Cardiac muscle cell (in vitro differentiated cells and primary cell): ENCODE measurements around the gene PCSK4. TPM values are rescaled to one million over a fixed set of nuclear protein-coding genes. Genes with fewer than 3 reads are reported as not detected.

Source experiments
- DNase-seq, 2 donors: peaks; one replicate each; pipeline versions ENCODE4 v3.0.0 to v3.0.0-alpha.2; 2010 to 2017; ENCODE audit warnings: low read depth in 1 of 2, low spot score in 1 of 2
- H3K27ac ChIP-seq: fragments of 200-600 bp; sonication (generic); 2 replicates; pipeline ENCODE4 v1.5.1; 2016
- H3K27me3 ChIP-seq: fragments of 200-600 bp; sonication (generic); 2 replicates; pipeline ENCODE4 v1.6.0; 2016; ENCODE audit warnings: control low read depth
- H3K36me3 ChIP-seq: fragments of 200-600 bp; sonication (generic); 2 replicates; pipeline ENCODE4 v1.5.1; 2016; ENCODE audit warnings: control low read depth
- H3K4me1 ChIP-seq: fragments of 200-600 bp; sonication (generic); 2 replicates; pipeline ENCODE4 v1.8.1; 2017; ENCODE audit warnings: low read depth, mild to moderate bottlenecking, mixed run types
- H3K4me3 ChIP-seq: fragments of 200-600 bp; sonication (generic); 2 replicates; pipeline ENCODE4 v1.5.1; 2016; ENCODE audit warnings: mild to moderate bottlenecking
- H3K9me3 ChIP-seq: fragments of 200-600 bp; sonication (generic); 2 replicates; pipeline ENCODE4 v1.5.1; 2017; ENCODE audit warnings: low read depth, mild to moderate bottlenecking, control low read depth
- polyA plus RNA-seq: library from polyadenylated mRNA; unstranded; fragments of >200 nt; fragmentation: Nextera tagmentation; extraction: Ambion mirVana; gene quantifications from 2 replicates; pipeline ENCODE4 v1.2.1, GENCODE V29; 2016
- total RNA-seq: library from RNA; depleted of rRNA; stranded (reverse); fragments of >200 nt; gene quantifications from 2 replicates; pipeline ENCODE4 v1.2.3, GENCODE V29; 2016
- TF ChIP-seq, protein P1 (sequence below): IDR thresholded peaks from 2 replicates; pipeline ENCODE4 v1.5.1; 2012; ENCODE audit warnings: low read depth, mild to moderate bottlenecking, low read length

PCSK4 gene
- total and polyA plus RNA-seq, 2 experiments from 2014 or later, result 9.6 to 28.6 TPM

DNA sequence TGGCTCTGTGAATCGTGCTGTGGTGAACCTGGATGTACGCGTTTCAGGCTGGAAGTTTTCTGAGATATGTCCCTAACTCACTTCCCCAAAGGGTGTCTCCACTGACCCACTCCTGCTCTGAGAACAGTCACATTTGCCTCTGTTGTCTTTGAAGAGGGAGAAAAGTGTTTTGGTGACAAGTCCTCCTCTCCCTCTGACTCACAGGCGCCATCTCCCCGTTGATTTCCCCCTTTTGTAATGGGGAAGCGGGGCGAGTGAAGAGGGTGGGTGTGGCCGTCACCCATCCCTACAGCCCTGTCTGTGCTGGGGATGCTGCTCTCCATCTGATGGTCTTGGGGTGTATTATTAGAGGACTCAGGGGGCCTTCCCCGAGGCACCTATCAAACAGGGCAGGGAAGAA lies 30.7 kb downstream of the PCSK4 start:
- TF ChIP-seq, protein P1, sequence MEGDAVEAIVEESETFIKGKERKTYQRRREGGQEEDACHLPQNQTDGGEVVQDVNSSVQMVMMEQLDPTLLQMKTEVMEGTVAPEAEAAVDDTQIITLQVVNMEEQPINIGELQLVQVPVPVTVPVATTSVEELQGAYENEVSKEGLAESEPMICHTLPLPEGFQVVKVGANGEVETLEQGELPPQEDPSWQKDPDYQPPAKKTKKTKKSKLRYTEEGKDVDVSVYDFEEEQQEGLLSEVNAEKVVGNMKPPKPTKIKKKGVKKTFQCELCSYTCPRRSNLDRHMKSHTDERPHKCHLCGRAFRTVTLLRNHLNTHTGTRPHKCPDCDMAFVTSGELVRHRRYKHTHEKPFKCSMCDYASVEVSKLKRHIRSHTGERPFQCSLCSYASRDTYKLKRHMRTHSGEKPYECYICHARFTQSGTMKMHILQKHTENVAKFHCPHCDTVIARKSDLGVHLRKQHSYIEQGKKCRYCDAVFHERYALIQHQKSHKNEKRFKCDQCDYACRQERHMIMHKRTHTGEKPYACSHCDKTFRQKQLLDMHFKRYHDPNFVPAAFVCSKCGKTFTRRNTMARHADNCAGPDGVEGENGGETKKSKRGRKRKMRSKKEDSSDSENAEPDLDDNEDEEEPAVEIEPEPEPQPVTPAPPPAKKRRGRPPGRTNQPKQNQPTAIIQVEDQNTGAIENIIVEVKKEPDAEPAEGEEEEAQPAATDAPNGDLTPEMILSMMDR, result no peak
- Histone ChIP-seq H3K4me3 (no peak overlapping the region), H3K9me3 (no peaks in the 10 kb centered on the region), H3K4me1 (no peaks in the 10 kb centered on the region), H3K36me3 (no peaks in the 10 kb centered on the region), H3K27ac (no peak overlapping the region), H3K27me3 (peaks cover 61% of the 10 kb centered on the region)
- no peak for DNase-seq

DNA sequence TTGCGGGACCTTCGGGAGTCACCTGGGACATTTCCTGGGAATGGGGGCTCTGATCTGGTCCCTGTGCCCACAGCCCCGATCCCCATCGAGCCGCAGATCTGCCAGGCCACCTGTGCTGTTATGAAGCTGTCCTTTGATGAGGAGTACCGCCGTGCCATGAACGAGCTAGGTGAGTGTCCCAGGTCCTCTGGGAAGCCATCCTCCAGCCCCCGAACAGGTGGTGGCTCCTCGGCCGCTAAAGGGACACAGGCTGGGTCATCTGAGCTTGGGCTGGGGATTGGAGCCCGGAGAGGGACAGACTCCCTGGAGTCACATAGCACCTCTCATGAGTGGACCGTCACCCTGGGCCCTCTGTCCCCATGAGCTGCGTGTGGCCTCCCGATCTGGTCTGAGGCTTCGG lies 32.3 kb downstream of the PCSK4 start:
- Histone ChIP-seq H3K4me1 (no peaks in the 10 kb centered on the region), H3K36me3 (no peaks in the 10 kb centered on the region), H3K27me3 (peaks cover 66% of the 10 kb centered on the region), H3K27ac (no peak overlapping the region), H3K9me3 (no peaks in the 10 kb centered on the region), H3K4me3 (no peak overlapping the region)
- TF ChIP-seq, protein P1, result no peak
- no peak for DNase-seq

DNA sequence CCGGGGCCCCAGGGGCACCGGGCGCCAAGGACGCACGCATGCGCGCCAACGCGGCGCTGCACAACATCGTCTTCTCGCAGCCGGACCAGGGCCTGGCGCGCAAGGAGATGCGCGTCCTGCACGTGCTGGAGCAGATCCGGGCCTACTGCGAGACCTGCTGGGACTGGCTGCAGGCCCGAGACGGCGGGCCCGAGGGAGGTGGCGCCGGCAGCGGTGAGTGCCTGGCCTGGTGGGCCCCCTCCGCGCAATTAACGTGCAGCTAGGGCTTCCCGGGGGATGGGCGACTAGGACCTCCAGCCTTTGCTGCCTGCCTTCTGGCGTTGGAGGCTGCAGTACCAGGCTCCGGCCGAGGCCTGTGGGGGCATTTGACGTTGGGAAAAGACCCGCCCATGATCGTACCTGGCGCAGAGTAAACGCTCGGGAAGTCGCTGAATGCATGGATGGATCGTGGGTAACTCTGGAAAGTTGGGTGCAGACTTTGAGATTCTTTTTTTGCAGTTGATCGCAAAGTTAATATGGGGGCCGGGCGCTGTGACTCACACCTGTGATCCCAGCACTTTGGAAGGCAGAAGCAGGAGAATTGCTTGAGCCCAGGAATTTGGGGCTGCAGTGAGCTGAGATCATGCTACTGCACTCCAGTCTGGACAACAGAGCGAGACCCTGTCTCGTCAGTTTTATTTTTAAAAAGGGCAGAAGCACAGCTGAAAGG lies 33.0 kb downstream of the PCSK4 start:
- Histone ChIP-seq H3K4me3 (no peak overlapping the region), H3K27me3 (peaks cover 73% of the 10 kb centered on the region), H3K36me3 (no peaks in the 10 kb centered on the region), H3K4me1 (no peaks in the 10 kb centered on the region), H3K9me3 (no peaks in the 10 kb centered on the region), H3K27ac (no peak overlapping the region)
- no peak for DNase-seq
- TF ChIP-seq, protein P1, result no peak

DNA sequence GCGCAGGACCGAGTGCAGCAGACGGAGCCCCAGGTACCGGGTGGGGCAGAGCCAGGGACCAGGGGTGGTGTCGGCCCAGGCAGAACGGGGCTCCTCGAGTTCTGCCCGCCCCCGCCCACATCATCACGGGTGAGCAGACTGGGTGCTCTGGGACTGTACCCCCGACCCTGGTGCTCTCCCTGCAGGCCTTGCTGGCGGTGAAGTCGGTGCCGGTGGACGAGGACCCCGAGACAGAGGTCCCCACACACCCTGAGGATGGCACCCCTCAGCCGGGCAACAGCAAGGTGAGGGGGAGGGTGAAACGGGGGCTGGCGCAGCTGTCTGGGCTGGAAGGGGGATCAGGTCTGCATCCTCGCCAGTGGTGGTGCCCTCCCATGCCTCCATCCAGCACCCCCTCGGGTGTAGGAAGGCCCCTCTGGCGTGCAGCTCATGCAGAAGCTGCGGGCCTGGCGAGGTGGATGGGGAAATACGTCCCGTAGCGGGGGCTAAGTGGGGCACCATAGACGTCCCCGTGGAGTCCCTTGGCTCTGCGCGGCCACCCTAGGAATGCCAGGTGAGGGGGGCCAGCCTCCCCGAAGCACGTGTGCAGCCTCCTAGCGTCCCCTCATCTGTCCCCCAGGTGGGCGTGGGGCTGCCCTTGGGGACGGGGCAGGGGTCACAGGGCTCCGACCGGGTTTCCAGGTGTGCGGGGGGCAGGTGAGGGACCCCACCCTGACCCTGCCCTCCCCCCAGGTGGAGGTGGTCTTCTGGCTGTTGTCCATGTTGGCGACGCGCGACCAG lies 33.8 kb downstream of the PCSK4 start:
- no peak for DNase-seq
- TF ChIP-seq, protein P1, result peak; percentile 1
- Histone ChIP-seq H3K36me3 (no peaks in the 10 kb centered on the region), H3K9me3 (no peaks in the 10 kb centered on the region), H3K4me3 (no peak overlapping the region), H3K27ac (no peak overlapping the region), H3K4me1 (no peaks in the 10 kb centered on the region), H3K27me3 (peaks cover 82% of the 10 kb centered on the region)

DNA sequence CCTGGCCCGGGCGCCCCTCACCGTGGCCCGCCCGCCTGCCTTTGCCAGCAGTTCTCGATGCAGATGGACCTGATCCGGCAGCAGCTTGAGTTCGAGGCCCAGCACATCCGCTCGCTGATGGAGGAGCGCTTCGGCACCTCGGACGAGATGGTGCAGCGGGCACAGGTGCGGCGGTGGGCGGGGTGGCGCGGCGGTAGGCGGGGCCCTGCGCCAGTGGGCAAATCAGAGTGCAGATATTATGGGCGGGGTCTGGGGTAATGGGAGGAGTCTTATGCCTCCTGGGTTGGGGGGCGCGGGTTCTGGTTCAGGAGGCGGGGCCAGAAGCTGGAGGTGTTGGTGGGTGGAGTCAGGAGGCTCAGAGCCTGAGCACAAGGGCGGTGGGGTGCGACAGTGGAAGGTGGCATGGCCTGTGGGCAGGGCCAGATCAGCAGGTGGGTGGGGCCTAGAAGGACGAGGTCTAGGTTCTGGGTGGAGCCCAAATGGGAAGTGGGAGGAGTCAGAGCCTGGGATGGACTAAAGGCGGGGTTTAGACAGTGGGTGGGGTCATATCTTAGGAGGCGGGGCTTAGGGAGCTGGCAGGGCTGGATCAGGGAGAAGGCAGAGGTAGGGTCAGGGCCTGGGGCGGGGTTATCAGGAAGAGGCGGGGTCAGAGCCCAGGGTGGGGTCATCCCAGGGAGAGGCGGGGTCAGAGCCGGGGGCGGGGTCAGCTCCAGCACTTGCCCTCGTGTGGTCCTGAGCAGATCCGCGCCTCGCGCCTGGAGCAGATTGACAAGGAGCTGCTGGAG lies 34.6 kb downstream of the PCSK4 start:
- H3K27me3 ChIP-seq, result peaks cover 90% of the 10 kb centered on the region
- TF ChIP-seq, protein P1, result no peak
- H3K36me3 ChIP-seq, result no peaks in the 10 kb centered on the region
- no peaks in the 10 kb centered on the region for H3K4me1 ChIP-seq
- H3K9me3 ChIP-seq, result no peaks in the 10 kb centered on the region
- no peak overlapping the region for H3K27ac ChIP-seq
- DNase-seq, result peak; percentile 53
- no peak overlapping the region for H3K4me3 ChIP-seq
